ENCODE measurements around the gene APOB. TPM values are rescaled to one million over a fixed set of nuclear protein-coding genes. Genes with fewer than 3 reads are reported as not detected.
A peak's percentile ranks its signal among the peaks of the same experiment; 100 is the strongest.

Gene APOB
- total and polyA plus RNA-seq, 2 of the 13 experiments (the other 11 are each of a cell fraction or from before 2014, with no cell fraction given): 1,569 to 2,515 TPM

- TF ChIP-seq NR2C2 (CRISPR knock-in tag; IDR thresholded peaks at IDR 0.05; ENCODE audit: borderline replicate concordance): peak; percentile 87
- TF ChIP-seq FOXK2 (IDR thresholded peaks at IDR 0.05): peak; percentile 88
- TF ChIP-seq RFX3 (CRISPR knock-in tag; IDR thresholded peaks at IDR 0.05): peak; percentile 59; the same call in 1 of the 2 replicates
- TF ChIP-seq SP2 (CRISPR knock-in tag; IDR thresholded peaks at IDR 0.05): no peak
- TF ChIP-seq, protein P1, sequence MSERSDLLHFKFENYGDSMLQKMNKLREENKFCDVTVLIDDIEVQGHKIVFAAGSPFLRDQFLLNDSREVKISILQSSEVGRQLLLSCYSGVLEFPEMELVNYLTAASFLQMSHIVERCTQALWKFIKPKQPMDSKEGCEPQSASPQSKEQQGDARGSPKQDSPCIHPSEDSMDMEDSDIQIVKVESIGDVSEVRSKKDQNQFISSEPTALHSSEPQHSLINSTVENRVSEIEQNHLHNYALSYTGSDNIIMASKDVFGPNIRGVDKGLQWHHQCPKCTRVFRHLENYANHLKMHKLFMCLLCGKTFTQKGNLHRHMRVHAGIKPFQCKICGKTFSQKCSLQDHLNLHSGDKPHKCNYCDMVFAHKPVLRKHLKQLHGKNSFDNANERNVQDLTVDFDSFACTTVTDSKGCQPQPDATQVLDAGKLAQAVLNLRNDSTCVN (CRISPR knock-in tag; IDR thresholded peaks at IDR 0.05; ENCODE audit: borderline replicate concordance): peak; percentile 100
- TF ChIP-seq ZNF556 (CRISPR knock-in tag; IDR thresholded peaks at IDR 0.05; ENCODE audit: borderline replicate concordance): peak; percentile 95; the same call in 1 of the 2 replicates
- no peak; the same call in 1 of the 2 replicates for TF ChIP-seq ZBTB1 (CRISPR knock-in tag; IDR thresholded peaks at IDR 0.05; ENCODE audit: borderline replicate concordance)
- peak; percentile 96 for TF ChIP-seq ZNF878 (CRISPR knock-in tag; IDR thresholded peaks at IDR 0.05)
- peak; percentile 90; the same call in 1 of the 2 replicates for TF ChIP-seq ZFP37 (CRISPR knock-in tag; IDR thresholded peaks at IDR 0.05; ENCODE audit: borderline replicate concordance)
- peak; percentile 100 for TF ChIP-seq RERE (CRISPR knock-in tag; IDR thresholded peaks at IDR 0.05; ENCODE audit: low read depth)
- TF ChIP-seq, protein P2, sequence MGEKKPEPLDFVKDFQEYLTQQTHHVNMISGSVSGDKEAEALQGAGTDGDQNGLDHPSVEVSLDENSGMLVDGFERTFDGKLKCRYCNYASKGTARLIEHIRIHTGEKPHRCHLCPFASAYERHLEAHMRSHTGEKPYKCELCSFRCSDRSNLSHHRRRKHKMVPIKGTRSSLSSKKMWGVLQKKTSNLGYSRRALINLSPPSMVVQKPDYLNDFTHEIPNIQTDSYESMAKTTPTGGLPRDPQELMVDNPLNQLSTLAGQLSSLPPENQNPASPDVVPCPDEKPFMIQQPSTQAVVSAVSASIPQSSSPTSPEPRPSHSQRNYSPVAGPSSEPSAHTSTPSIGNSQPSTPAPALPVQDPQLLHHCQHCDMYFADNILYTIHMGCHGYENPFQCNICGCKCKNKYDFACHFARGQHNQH (CRISPR knock-in tag; IDR thresholded peaks at IDR 0.05): peak; percentile 99
- TF ChIP-seq HBP1 (CRISPR knock-in tag; IDR thresholded peaks at IDR 0.05; ENCODE audit: low read depth): peak; percentile 86
- TF ChIP-seq GATA4 (IDR thresholded peaks at IDR 0.05; ENCODE audit: borderline replicate concordance, low read depth): peak; percentile 100
- TF ChIP-seq CEBPB (IDR thresholded peaks at IDR 0.05; ENCODE audit: borderline replicate concordance, low read depth, low read length): peak; percentile 64; the same call in 1 of the 2 replicates
- TF ChIP-seq ZNF510 (CRISPR knock-in tag; IDR thresholded peaks at IDR 0.05; ENCODE audit: low read depth): peak; percentile 84; the same call in 1 of the 2 replicates
- peak; percentile 74; the same call in 1 of the 2 replicates for TF ChIP-seq KMT2A (CRISPR knock-in tag; IDR thresholded peaks at IDR 0.05)
- peak; percentile 100 for TF ChIP-seq TARDBP (CRISPR knock-in tag; IDR thresholded peaks at IDR 0.05)
- peak; percentile 33; the same call in 1 of the 2 replicates for TF ChIP-seq ARNT2 (CRISPR knock-in tag; IDR thresholded peaks at IDR 0.05; ENCODE audit: low read depth)
Measured at GRCh38 chr2:21055879-21056790, 12.3 kb upstream of the APOB start (continued).

Measured in HepG2 (cell line).